ENCODE measurements around the gene SLC22A15.

Gene SLC22A15

DNA sequence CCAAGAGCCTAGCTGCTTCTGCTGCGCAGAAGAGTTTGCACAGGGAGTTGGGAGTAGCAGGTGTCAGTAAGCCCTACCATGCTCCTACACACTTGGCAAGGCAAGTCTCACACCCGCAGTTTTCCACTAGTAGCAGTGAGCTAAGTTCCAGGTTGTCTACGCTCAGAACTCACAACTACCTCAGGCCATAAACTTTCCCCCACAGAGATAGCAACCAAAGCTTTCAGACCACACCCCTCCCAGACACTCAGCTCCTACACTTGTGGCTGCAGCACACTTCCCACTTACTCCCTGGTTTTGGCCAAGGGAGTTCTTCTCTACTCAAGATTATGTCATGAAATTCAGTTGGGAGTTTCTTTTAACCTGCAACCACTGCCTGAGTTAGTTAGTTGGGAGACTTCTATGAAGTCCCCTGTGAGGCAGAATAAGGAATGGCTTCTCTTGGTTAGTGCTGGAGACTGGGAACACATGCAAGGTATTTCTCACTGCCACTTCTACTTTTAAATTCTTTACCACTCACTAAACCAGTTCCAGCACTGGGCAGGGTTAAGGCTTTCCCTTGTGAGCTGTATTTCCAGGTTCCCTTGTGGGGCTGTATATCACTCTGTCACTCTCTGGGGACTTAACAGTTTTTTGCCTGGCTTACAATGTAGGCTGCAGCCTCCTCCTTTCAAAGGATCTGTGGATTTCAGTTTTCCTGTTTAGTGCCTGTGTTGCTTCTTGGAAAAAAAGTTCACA, 116.6 kb downstream of the SLC22A15 start:
- H3K27ac ChIP-seq (ENCODE audit: insufficient read depth, low read length, poor library complexity, severe bottlenecking): no peak overlapping the region
- H3K27me3 ChIP-seq (replicated peaks; ENCODE audit: control insufficient read depth, insufficient read depth, low read length, poor library complexity, severe bottlenecking): peaks cover 3% of the 10 kb centered on the region
- no peaks in the 10 kb centered on the region for H3K36me3 ChIP-seq (ENCODE audit: control insufficient read depth, insufficient read depth, low read length)
- no peak overlapping the region for H3K4me3 ChIP-seq (ENCODE audit: insufficient read depth, low read depth, low read length, poor library complexity, severe bottlenecking)
- H3K9me3 ChIP-seq (ENCODE audit: control insufficient read depth, low read length): peaks cover 8% of the 10 kb centered on the region
- no peaks in the 10 kb centered on the region for H3K4me1 ChIP-seq (ENCODE audit: control insufficient read depth, insufficient read depth, low read length, poor library complexity, severe bottlenecking)
- no peak for DNase-seq

GRCh38 chr1:116095027-116095426, 118.7 kb downstream of the SLC22A15 start:
- no peaks in the 10 kb centered on the region for H3K36me3 ChIP-seq (ENCODE audit: control insufficient read depth, insufficient read depth, low read length)
- peaks cover 7% of the 10 kb centered on the region for H3K9me3 ChIP-seq (ENCODE audit: control insufficient read depth, low read length)
- no peaks in the 10 kb centered on the region for H3K4me1 ChIP-seq (ENCODE audit: control insufficient read depth, insufficient read depth, low read length, poor library complexity, severe bottlenecking)
- no peak overlapping the region for H3K4me3 ChIP-seq (ENCODE audit: insufficient read depth, low read depth, low read length, poor library complexity, severe bottlenecking)
- peaks cover 3% of the 10 kb centered on the region for H3K27me3 ChIP-seq (replicated peaks; ENCODE audit: control insufficient read depth, insufficient read depth, low read length, poor library complexity, severe bottlenecking)
- H3K27ac ChIP-seq (ENCODE audit: insufficient read depth, low read length, poor library complexity, severe bottlenecking): no peak overlapping the region
- DNase-seq: no peak

DNA sequence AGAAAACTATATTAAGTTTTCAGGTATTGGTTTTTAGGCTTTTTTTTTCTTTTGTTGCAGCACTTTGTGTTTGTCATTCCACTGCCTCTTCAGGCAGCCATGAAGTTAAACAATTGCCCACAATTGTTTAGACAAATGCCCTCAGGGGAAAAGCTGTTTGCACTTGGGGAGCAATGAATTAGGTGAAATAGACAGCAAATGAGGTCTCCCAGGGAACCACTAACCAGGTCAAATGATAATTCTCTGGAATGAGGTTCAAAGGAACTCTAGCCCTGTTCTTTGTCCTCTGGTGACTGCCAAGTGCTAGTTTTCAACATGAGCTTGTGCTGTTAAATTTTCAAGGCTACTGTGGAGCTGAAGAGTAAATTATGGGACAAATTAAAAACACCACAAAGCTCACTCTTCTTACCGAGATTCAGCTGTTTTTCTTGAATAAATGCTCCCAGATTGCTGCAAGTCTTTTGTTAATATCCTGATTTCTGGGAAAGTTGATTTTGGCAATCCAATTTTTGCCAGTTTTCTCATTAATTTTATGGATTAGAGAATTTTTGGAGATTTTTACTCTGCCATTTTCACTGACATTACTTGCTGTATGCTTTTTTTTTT, 119.8 kb downstream of the SLC22A15 start:
- Histone ChIP-seq H3K4me1 (ENCODE audit: control insufficient read depth, insufficient read depth, low read length, poor library complexity, severe bottlenecking) (no peaks in the 10 kb centered on the region), H3K36me3 (ENCODE audit: control insufficient read depth, insufficient read depth, low read length) (no peaks in the 10 kb centered on the region), H3K4me3 (ENCODE audit: insufficient read depth, low read depth, low read length, poor library complexity, severe bottlenecking) (no peak overlapping the region), H3K27ac (ENCODE audit: insufficient read depth, low read length, poor library complexity, severe bottlenecking) (no peak overlapping the region), H3K27me3 (replicated peaks; ENCODE audit: control insufficient read depth, insufficient read depth, low read length, poor library complexity, severe bottlenecking) (peaks cover 3% of the 10 kb centered on the region), H3K9me3 (ENCODE audit: control insufficient read depth, low read length) (peaks cover 4% of the 10 kb centered on the region)
- DNase-seq: no peak

DNA sequence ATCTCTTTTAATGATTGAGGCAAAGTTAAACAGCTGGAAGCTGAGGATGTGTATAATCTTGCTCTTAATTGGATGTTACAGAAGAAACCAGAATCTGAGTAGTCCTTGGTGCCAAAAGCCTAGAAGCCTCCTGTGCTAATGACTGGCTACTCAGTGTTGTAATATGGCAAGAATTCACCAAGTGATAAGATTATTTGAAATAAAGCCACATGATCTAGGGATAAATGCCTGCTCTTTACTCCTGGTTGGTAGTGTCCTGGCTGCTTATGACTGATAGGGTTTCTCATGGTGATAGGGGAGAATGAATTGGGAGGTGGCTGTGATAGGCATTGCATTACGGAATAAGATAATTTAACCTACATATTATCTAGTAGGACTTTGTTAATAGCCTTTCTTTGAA, 121.3 kb downstream of the SLC22A15 start:
- H3K4me1 ChIP-seq (ENCODE audit: control insufficient read depth, insufficient read depth, low read length, poor library complexity, severe bottlenecking): no peaks in the 10 kb centered on the region
- H3K27ac ChIP-seq (ENCODE audit: insufficient read depth, low read length, poor library complexity, severe bottlenecking): no peak overlapping the region
- H3K4me3 ChIP-seq (ENCODE audit: insufficient read depth, low read depth, low read length, poor library complexity, severe bottlenecking): no peak overlapping the region
- H3K9me3 ChIP-seq (ENCODE audit: control insufficient read depth, low read length): peaks cover 4% of the 10 kb centered on the region
- no peaks in the 10 kb centered on the region for H3K36me3 ChIP-seq (ENCODE audit: control insufficient read depth, insufficient read depth, low read length)
- DNase-seq: no peak
- H3K27me3 ChIP-seq (replicated peaks; ENCODE audit: control insufficient read depth, insufficient read depth, low read length, poor library complexity, severe bottlenecking): peaks cover 3% of the 10 kb centered on the region

GRCh38 chr1:116099379-116099778, 123.1 kb downstream of the SLC22A15 start:
- peaks cover 4% of the 10 kb centered on the region for H3K9me3 ChIP-seq (ENCODE audit: control insufficient read depth, low read length)
- no peak for DNase-seq
- no peaks in the 10 kb centered on the region for H3K4me1 ChIP-seq (ENCODE audit: control insufficient read depth, insufficient read depth, low read length, poor library complexity, severe bottlenecking)
- H3K27me3 ChIP-seq (replicated peaks; ENCODE audit: control insufficient read depth, insufficient read depth, low read length, poor library complexity, severe bottlenecking): no peaks in the 10 kb centered on the region
- H3K4me3 ChIP-seq (ENCODE audit: insufficient read depth, low read depth, low read length, poor library complexity, severe bottlenecking): no peak overlapping the region
- H3K27ac ChIP-seq (ENCODE audit: insufficient read depth, low read length, poor library complexity, severe bottlenecking): no peak overlapping the region
- H3K36me3 ChIP-seq (ENCODE audit: control insufficient read depth, insufficient read depth, low read length): no peaks in the 10 kb centered on the region

DNA sequence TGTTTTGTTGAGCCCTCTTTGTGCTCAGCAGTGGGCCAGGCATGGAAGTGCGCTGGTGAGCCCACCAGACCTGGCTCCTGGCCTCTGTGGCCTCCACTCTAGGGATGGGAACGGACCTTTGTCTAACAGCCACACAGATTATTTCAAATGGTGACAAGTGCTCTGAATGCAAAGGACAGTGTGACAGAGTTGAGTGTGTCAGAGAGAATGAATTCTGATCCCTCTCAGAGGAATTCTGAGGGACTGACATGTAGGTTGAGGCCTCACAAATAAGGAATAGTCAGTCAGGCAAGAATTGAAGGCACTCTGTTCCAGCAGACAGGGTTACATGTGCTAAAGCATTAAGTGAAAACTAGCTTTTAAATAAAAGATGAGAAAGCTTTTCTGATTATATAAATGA, 123.6 kb downstream of the SLC22A15 start:
- Histone ChIP-seq H3K4me3 (ENCODE audit: insufficient read depth, low read depth, low read length, poor library complexity, severe bottlenecking) (no peak overlapping the region), H3K4me1 (ENCODE audit: control insufficient read depth, insufficient read depth, low read length, poor library complexity, severe bottlenecking) (no peaks in the 10 kb centered on the region), H3K27me3 (replicated peaks; ENCODE audit: control insufficient read depth, insufficient read depth, low read length, poor library complexity, severe bottlenecking) (no peaks in the 10 kb centered on the region), H3K9me3 (ENCODE audit: control insufficient read depth, low read length) (peaks cover 4% of the 10 kb centered on the region), H3K36me3 (ENCODE audit: control insufficient read depth, insufficient read depth, low read length) (no peaks in the 10 kb centered on the region), H3K27ac (ENCODE audit: insufficient read depth, low read length, poor library complexity, severe bottlenecking) (no peak overlapping the region)
- no peak for DNase-seq

DNA sequence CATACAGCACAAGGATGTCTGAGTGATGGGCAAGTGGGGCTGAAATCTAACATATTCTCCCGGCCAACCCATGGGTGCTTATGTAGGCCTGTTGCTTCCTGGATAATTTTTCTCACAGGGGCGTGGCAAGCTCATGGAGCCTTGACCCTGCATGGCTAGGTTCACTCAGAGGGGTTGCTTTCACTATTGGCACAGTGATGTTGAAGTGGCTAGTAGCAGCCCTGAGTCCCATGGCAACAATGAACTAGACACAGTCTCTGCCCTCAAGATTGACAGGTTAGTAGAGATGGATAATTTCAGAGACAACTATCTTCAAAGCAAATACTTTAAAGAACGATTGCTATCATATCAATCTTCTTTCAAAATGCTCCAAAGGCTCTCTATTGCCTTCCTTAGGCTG, 128.4 kb downstream of the SLC22A15 start:
- DNase-seq: no peak
- H3K27ac ChIP-seq (ENCODE audit: insufficient read depth, low read length, poor library complexity, severe bottlenecking): no peak overlapping the region
- no peak overlapping the region for H3K4me3 ChIP-seq (ENCODE audit: insufficient read depth, low read depth, low read length, poor library complexity, severe bottlenecking)
- H3K9me3 ChIP-seq (ENCODE audit: control insufficient read depth, low read length): no peaks in the 10 kb centered on the region
- no peaks in the 10 kb centered on the region for H3K4me1 ChIP-seq (ENCODE audit: control insufficient read depth, insufficient read depth, low read length, poor library complexity, severe bottlenecking)
- H3K36me3 ChIP-seq (ENCODE audit: control insufficient read depth, insufficient read depth, low read length): no peaks in the 10 kb centered on the region
- H3K27me3 ChIP-seq (replicated peaks; ENCODE audit: control insufficient read depth, insufficient read depth, low read length, poor library complexity, severe bottlenecking): no peaks in the 10 kb centered on the region

GRCh38 chr1:116105996-116106395, 129.7 kb downstream of the SLC22A15 start:
- H3K27ac ChIP-seq (ENCODE audit: insufficient read depth, low read length, poor library complexity, severe bottlenecking): no peak overlapping the region
- no peaks in the 10 kb centered on the region for H3K36me3 ChIP-seq (ENCODE audit: control insufficient read depth, insufficient read depth, low read length)
- no peaks in the 10 kb centered on the region for H3K27me3 ChIP-seq (replicated peaks; ENCODE audit: control insufficient read depth, insufficient read depth, low read length, poor library complexity, severe bottlenecking)
- no peaks in the 10 kb centered on the region for H3K9me3 ChIP-seq (ENCODE audit: control insufficient read depth, low read length)
- no peak overlapping the region for H3K4me3 ChIP-seq (ENCODE audit: insufficient read depth, low read depth, low read length, poor library complexity, severe bottlenecking)
- no peaks in the 10 kb centered on the region for H3K4me1 ChIP-seq (ENCODE audit: control insufficient read depth, insufficient read depth, low read length, poor library complexity, severe bottlenecking)
- no peak for DNase-seq

- DNase-seq: no peak
- H3K9me3 ChIP-seq (ENCODE audit: control insufficient read depth, low read length): no peaks in the 10 kb centered on the region
- no peaks in the 10 kb centered on the region for H3K36me3 ChIP-seq (ENCODE audit: control insufficient read depth, insufficient read depth, low read length)
- no peak overlapping the region for H3K4me3 ChIP-seq (ENCODE audit: insufficient read depth, low read depth, low read length, poor library complexity, severe bottlenecking)
- no peaks in the 10 kb centered on the region for H3K4me1 ChIP-seq (ENCODE audit: control insufficient read depth, insufficient read depth, low read length, poor library complexity, severe bottlenecking)
- H3K27ac ChIP-seq (ENCODE audit: insufficient read depth, low read length, poor library complexity, severe bottlenecking): no peak overlapping the region
- H3K27me3 ChIP-seq (replicated peaks; ENCODE audit: control insufficient read depth, insufficient read depth, low read length, poor library complexity, severe bottlenecking): no peaks in the 10 kb centered on the region
These were observed 130.3 kb downstream of the SLC22A15 start for GRCh38 chr1:116106646-116107045.

- Histone ChIP-seq H3K4me1 (ENCODE audit: control insufficient read depth, insufficient read depth, low read length, poor library complexity, severe bottlenecking) (no peaks in the 10 kb centered on the region), H3K9me3 (ENCODE audit: control insufficient read depth, low read length) (no peaks in the 10 kb centered on the region), H3K27ac (ENCODE audit: insufficient read depth, low read length, poor library complexity, severe bottlenecking) (no peak overlapping the region), H3K4me3 (ENCODE audit: insufficient read depth, low read depth, low read length, poor library complexity, severe bottlenecking) (no peak overlapping the region), H3K36me3 (ENCODE audit: control insufficient read depth, insufficient read depth, low read length) (no peaks in the 10 kb centered on the region), H3K27me3 (replicated peaks; ENCODE audit: control insufficient read depth, insufficient read depth, low read length, poor library complexity, severe bottlenecking) (no peaks in the 10 kb centered on the region)
- no peak for DNase-seq
These were observed 131.1 kb downstream of the SLC22A15 start for GRCh38 chr1:116107371-116107770.

Measured in effector memory CD4-positive, alpha-beta T cell (primary cell).